GM18505 (cell line): ENCODE measurements around the gene PTAFR.
A peak's percentile ranks its signal among the peaks of the same experiment; 100 is the strongest.

Source experiments
- ATAC-seq: cut with Tn5 transposase; IDR thresholded peaks from one replicate; pipeline ENCODE4 v1.9.1; 2021; ENCODE audit not compliant: unreplicated experiment
- POLR2A ChIP-seq: IDR thresholded peaks from 4 replicates; pipeline ENCODE4 v1.6.1; 2011; ENCODE audit warnings: borderline replicate concordance; ENCODE audit not compliant: insufficient read depth, insufficient read length; ENCODE audit errors: extremely low read depth

Gene PTAFR, protein sequence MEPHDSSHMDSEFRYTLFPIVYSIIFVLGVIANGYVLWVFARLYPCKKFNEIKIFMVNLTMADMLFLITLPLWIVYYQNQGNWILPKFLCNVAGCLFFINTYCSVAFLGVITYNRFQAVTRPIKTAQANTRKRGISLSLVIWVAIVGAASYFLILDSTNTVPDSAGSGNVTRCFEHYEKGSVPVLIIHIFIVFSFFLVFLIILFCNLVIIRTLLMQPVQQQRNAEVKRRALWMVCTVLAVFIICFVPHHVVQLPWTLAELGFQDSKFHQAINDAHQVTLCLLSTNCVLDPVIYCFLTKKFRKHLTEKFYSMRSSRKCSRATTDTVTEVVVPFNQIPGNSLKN

DNA sequence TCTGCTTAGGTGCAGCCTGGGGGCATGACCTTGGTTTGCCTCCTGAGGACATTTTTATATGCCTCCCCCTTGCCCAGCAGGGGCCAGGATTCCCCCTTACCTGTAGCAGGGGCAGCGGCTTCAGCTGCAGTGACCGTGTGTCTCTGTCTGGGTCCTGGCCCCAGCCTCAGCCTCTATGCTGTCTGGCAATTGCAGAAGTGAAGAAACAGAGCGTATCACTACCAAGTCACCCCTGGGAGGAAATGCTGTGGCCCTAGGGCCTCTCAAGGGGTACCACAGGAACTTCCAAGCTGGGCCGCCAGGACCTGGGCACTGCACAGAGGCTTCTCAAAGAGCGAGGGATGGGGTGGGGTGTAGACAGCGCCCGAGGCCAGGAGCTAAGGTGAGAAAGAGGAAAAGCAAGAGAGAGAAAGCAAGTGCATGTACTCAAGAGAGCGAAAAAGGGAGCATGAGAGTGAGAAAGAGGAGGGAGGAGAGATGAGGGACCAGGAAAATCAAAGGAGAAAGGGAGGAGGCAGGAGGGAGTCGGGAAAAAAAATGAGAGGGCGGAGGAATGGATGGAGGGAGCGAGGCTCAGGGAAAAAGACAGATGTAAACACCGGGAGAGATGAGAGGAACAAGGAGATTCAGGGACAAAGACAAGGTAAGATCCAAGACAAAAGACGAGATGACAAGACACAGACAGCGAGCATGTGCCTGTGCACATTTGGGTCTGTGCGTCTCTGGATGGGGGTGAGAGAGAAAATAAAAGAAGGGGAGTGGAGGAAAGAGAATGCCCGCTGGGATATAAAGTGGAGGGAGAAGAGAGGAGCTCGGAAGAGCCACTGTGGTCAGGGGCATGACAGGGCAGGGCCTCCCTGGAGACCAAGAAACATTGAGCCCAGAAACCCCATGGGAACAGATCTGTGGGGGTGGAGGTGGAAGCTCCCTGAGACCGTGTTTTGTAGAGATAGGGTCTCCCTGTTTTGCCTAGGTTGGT, at the start of gene PTAFR:
Gene PTAFR, minus strand, starts transcription at position 199 of the 979 bp plus-strand sequence. CDS start 25,669 bp downstream, outside the sequence.
- ATAC-seq = no peak
- peak; percentile 67 for TF ChIP-seq POLR2A

DNA sequence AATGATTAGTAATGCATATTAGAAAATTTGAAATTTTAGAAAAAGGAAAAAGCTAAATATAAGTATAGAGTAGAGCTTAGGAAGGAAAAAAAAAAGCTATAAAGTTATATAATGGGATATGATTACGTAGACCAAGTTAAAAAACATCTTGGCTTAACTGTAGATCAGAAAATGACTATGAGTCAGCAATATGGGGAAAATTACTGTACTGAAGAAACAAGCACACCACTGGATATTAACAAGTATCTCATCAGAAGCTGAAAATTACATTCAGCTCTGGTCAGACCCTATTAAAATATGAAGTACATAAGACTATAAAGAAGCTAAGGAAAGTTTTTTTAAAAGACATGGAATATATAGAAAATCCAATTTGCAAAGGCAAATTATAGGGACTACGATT, 36.8 kb upstream of the PTAFR start:
- ATAC-seq = no peak
- no peak for TF ChIP-seq POLR2A

GRCh38 chr1:28209700-28210099, 33.2 kb upstream of the PTAFR start:
- no peak for ATAC-seq
- no peak for TF ChIP-seq POLR2A

DNA sequence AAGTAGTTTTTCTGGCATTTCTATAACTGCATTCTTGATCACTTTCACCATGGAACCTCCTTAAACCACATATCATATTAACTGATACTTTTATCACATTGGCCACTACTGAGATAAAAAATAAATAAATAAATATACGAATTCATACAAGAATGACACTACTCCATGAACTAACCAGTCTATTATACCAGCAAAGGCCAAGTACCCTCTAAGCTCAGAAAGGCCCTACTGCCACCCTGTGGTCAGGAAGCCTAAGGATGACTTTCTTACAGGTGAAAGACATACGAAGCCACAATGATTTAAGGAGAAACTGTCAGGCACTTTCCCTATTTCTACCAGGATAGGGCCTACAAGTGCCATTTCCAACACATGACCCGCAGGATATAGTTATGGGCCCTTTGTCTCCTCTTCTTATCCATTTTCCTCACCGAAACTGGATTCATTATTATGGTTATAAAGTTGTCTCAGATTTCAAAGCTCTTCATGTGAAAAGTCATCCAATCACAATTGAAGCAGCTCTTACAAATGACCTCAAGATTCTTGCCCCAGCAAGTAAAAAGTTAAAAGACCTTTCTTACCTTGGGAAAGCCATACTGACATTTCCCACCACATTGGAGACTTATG, 32.4 kb upstream of the PTAFR start:
- ATAC-seq = no peak
- TF ChIP-seq POLR2A = no peak

DNA sequence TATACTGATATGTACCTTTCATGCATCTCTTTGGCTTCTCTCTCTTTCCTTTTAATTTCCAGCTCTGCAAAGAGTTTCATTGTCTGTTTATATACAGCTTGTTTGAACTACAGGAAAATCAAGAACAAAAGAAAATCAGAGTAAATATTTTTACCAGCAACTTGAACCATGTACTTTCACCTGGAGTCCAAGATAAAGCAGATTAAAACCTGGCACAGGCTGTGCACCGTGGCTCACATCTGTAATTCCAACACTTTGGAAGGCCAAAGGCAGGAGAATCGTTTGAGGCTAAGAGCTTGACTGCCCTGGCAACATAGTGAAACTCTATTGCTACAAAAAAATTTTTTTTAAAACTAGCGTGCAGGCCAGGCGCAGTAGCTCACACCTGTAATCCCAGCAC, 28.8 kb upstream of the PTAFR start:
- TF ChIP-seq POLR2A = no peak
- no peak for ATAC-seq

GRCh38 chr1:28200234-28200873, 23.9 kb upstream of the PTAFR start:
- no peak for ATAC-seq
- no peak for TF ChIP-seq POLR2A

- peak; percentile 80 for ATAC-seq
- peak; percentile 37 for TF ChIP-seq POLR2A
Measured at GRCh38 chr1:28199328-28200233, 23.1 kb upstream of the PTAFR start.

- TF ChIP-seq POLR2A = no peak
- ATAC-seq = no peak
Measured at GRCh38 chr1:28197682-28198415, 21.4 kb upstream of the PTAFR start.

DNA sequence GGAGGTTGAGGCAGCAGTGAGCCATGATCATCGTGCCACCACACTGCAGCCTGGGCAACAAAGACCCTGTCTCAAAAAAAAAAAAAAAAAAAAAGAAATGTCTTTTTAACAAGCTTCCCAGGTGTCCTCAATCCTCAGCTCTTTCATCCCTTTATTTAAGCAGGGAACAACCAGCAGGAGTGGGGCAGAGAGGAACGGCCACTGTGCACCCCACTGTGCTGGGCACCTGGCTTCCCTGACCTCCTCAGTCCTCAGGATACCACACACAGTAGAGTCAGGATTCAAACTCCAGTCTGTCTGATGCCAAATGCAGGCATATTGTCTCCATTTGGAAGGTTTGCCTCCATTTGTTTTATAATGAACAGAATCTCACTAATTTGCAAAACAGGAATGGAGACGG, 19.8 kb upstream of the PTAFR start:
- no peak for ATAC-seq
- TF ChIP-seq POLR2A = no peak

- ATAC-seq = no peak
- TF ChIP-seq POLR2A = no peak
Measured at GRCh38 chr1:28195780-28196179, 19.3 kb upstream of the PTAFR start.

- ATAC-seq = no peak
- TF ChIP-seq POLR2A = no peak
Measured at GRCh38 chr1:28194326-28195035, 18.0 kb upstream of the PTAFR start.
